ENCODE data around the gene SBNO2.

SBNO2 gene

DNA sequence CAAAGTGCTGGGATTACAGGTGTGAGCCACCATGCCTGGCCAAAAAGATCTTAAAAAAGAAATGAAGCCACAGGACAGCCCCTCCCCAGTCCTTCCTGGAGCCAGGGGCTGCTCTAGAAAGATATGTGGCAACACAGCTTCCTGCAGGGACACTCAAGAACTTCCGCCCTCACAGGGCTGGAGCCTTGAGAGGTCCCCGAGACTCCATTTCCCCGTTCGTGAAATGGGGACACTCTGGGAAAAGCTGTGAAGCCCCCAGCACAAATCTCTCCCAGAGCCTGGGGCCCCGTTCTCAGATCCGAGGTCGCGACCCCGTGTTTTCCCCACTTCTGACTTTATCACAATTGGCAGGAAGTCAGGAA, 72.8 kb downstream of the SBNO2 start:
- Histone ChIP-seq H3K4me1 (ENCODE audit: insufficient read depth, insufficient read length) (peaks cover 17% of the 10 kb centered on the region), H3K4me3 (ENCODE audit: insufficient read length, low read depth) (no peak overlapping the region), H3K36me3 (ENCODE audit: insufficient read depth, insufficient read length, low read length) (peaks cover 14% of the 10 kb centered on the region), H3K9me3 (ENCODE audit: insufficient read depth, low read length) (no peaks in the 10 kb centered on the region), H3K9ac (ENCODE audit: insufficient read length, low read depth) (peak overlapping the region; percentile 59), H3K27me3 (ENCODE audit: insufficient read depth, insufficient read length) (no peaks in the 10 kb centered on the region)
- DNase-seq (ENCODE audit: low read depth, low spot score) = no peak
- TF ChIP-seq SUZ12 (IDR thresholded peaks at IDR 0.05; ENCODE audit: extremely low read depth, insufficient read depth, insufficient read length) (no peak), YY1 (IDR thresholded peaks at IDR 0.05; ENCODE audit: insufficient read depth, insufficient read length) (no peak), ZNF274 (IDR thresholded peaks at IDR 0.05; ENCODE audit: low read depth, low read length) (no peak)

DNA sequence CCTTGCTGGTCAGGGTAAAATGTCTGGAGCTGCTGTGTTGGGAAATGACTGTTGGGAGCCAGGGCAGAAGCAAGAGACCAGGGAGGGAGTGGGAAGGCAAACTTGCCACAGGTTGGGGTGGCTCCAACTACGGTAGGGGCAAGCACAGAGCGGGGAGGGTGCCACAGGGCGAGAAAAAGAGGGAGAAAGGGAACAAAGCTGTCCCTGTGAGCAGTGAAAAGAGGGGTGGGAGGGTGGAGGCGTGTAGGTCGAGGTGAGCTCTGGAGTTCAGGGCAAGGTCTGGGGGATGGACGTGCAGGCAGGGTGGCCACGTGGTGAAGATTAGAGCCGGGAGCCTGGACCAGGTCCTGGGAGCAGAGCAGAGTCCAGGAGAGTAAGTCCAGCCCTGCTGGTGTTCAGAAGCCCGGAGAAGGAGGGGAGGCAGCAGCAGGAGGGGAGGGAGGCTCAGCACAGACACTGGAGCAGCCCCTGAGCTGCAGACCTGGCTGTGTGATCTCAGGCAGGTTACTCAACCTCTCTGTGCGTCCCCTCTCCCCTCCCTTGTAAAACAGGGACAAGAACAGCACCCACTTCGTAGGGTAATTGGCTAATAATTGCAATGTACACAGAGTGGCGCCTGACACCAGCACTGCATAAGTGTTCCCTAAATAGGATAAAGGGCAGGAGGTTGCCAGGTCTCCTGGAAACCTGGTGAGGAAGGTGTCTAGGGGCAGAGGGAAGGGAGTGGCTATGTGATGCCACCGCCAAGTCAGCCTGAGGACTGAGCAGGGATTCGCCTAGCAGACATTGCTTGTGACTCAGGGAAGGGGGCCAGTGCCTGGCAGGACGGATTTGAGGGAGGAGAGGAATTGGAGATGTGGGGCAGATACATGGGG, 75.7 kb downstream of the SBNO2 start:
- no peak overlapping the region for H3K9ac ChIP-seq (ENCODE audit: insufficient read length, low read depth)
- H3K9me3 ChIP-seq (ENCODE audit: insufficient read depth, low read length) = no peaks in the 10 kb centered on the region
- no peak overlapping the region for H3K4me3 ChIP-seq (ENCODE audit: insufficient read length, low read depth)
- H3K4me1 ChIP-seq (ENCODE audit: insufficient read depth, insufficient read length) = peaks cover 18% of the 10 kb centered on the region
- TF ChIP-seq YY1 (IDR thresholded peaks at IDR 0.05; ENCODE audit: insufficient read depth, insufficient read length) = no peak
- no peak for TF ChIP-seq ZNF274 (IDR thresholded peaks at IDR 0.05; ENCODE audit: low read depth, low read length)
- TF ChIP-seq SUZ12 (IDR thresholded peaks at IDR 0.05; ENCODE audit: extremely low read depth, insufficient read depth, insufficient read length) = no peak
- DNase-seq (ENCODE audit: low read depth, low spot score) = no peak
- peaks cover 9% of the 10 kb centered on the region for H3K36me3 ChIP-seq (ENCODE audit: insufficient read depth, insufficient read length, low read length)
- no peaks in the 10 kb centered on the region for H3K27me3 ChIP-seq (ENCODE audit: insufficient read depth, insufficient read length)

DNA sequence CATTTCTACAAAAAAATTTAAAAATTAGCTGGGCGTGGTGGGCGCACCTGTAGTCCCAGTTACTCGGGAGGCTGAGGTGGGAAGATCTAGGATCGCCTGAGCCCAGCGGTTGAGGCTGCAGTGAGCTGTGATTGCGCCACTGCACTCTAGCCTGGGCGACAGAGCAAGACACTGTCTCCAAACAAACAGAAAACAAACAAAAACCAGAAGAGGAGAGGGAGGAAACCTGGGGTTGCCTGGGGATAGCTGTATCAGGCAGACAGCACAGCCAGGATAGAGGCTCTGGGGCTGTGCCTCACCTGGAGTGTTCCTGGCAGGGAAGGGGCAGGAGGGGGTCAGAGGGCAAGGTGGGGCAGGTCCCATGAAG, 76.3 kb downstream of the SBNO2 start:
- DNase-seq (ENCODE audit: low read depth, low spot score) = no peak
- H3K36me3 ChIP-seq (ENCODE audit: insufficient read depth, insufficient read length, low read length) = peaks cover 14% of the 10 kb centered on the region
- no peaks in the 10 kb centered on the region for H3K27me3 ChIP-seq (ENCODE audit: insufficient read depth, insufficient read length)
- peaks cover 19% of the 10 kb centered on the region for H3K4me1 ChIP-seq (ENCODE audit: insufficient read depth, insufficient read length)
- H3K9me3 ChIP-seq (ENCODE audit: insufficient read depth, low read length) = no peaks in the 10 kb centered on the region
- no peak for TF ChIP-seq YY1 (IDR thresholded peaks at IDR 0.05; ENCODE audit: insufficient read depth, insufficient read length)
- no peak for TF ChIP-seq ZNF274 (IDR thresholded peaks at IDR 0.05; ENCODE audit: low read depth, low read length)
- no peak for TF ChIP-seq SUZ12 (IDR thresholded peaks at IDR 0.05; ENCODE audit: extremely low read depth, insufficient read depth, insufficient read length)
- H3K9ac ChIP-seq (ENCODE audit: insufficient read length, low read depth) = no peak overlapping the region
- H3K4me3 ChIP-seq (ENCODE audit: insufficient read length, low read depth) = no peak overlapping the region

GRCh38 chr19:1094978-1095701, 78.9 kb downstream of the SBNO2 start, which contains the start of gene POLR2E:
TSS of gene POLR2E (minus strand) at chr19:1095375. CDS start at chr19:1095315, 60 bp downstream.
- peak within 1 kb of the TSS; percentile 87 for H3K4me3 ChIP-seq (ENCODE audit: insufficient read length, low read depth)
- peak within 1 kb of the TSS; percentile 98 for H3K9ac ChIP-seq (ENCODE audit: insufficient read length, low read depth)
- H3K4me1 ChIP-seq (ENCODE audit: insufficient read depth, insufficient read length) = peaks cover 19% of the 10 kb centered on the region
- no peaks in the 10 kb centered on the region for H3K27me3 ChIP-seq (ENCODE audit: insufficient read depth, insufficient read length)
- no peaks in the 10 kb centered on the region for H3K9me3 ChIP-seq (ENCODE audit: insufficient read depth, low read length)
- H3K36me3 ChIP-seq (ENCODE audit: insufficient read depth, insufficient read length, low read length) = peaks cover 36% of the 10 kb centered on the region
- TF ChIP-seq YY1 (IDR thresholded peaks at IDR 0.05; ENCODE audit: insufficient read depth, insufficient read length) = no peak
- TF ChIP-seq SUZ12 (IDR thresholded peaks at IDR 0.05; ENCODE audit: extremely low read depth, insufficient read depth, insufficient read length) = no peak
- TF ChIP-seq ZNF274 (IDR thresholded peaks at IDR 0.05; ENCODE audit: low read depth, low read length) = no peak
- DNase-seq (ENCODE audit: low read depth, low spot score) = peak; percentile 97

- TF ChIP-seq SUZ12 (IDR thresholded peaks at IDR 0.05; ENCODE audit: extremely low read depth, insufficient read depth, insufficient read length) (no peak), ZNF274 (IDR thresholded peaks at IDR 0.05; ENCODE audit: low read depth, low read length) (no peak), YY1 (IDR thresholded peaks at IDR 0.05; ENCODE audit: insufficient read depth, insufficient read length) (no peak)
- no peak for DNase-seq (ENCODE audit: low read depth, low spot score)
- H3K4me1 ChIP-seq (ENCODE audit: insufficient read depth, insufficient read length) = peaks cover 19% of the 10 kb centered on the region
These were observed 79.5 kb downstream of the SBNO2 start for GRCh38 chr19:1094655-1094977.

DNA sequence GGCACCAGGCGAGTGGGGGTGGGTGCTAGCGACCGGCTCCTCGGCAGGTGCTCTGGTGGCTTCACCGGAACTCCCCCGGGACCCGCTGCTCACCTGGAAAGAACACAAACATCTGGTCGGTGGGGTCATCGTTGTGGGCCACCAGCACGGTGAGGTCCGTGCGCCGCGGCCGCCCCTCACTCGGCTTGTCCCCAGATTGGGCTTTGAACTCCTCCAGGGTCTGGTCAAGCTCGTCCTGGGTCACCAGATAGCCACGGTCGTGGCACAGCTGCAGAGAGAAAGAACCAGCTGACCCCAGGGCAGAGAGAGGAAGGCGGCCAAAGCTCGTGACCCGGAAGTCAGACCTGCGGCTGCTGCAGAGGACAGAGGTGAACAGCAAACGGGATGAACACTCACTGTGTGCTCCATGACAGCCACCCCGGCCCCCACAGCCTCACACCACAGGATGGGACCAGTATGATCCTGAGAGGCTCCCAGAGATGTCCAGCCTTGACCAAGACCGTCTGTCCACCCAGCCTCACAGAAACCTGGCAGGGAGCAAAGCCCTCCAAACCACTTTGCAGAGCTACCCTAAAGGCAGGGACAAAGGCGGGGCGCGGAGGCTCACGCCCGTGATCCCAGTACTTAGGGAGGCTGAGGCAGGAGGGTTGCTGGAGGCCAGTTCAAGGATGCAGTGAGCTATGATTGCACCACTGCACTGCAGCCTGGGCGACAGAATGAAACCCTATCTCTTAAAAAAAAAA, 80.1 kb downstream of the SBNO2 start:
- Histone ChIP-seq H3K4me1 (ENCODE audit: insufficient read depth, insufficient read length) (peaks cover 20% of the 10 kb centered on the region), H3K9ac (ENCODE audit: insufficient read length, low read depth) (peak overlapping the region; percentile 98), H3K4me3 (ENCODE audit: insufficient read length, low read depth) (peak overlapping the region; percentile 87), H3K9me3 (ENCODE audit: insufficient read depth, low read length) (no peaks in the 10 kb centered on the region), H3K27me3 (ENCODE audit: insufficient read depth, insufficient read length) (no peaks in the 10 kb centered on the region), H3K36me3 (ENCODE audit: insufficient read depth, insufficient read length, low read length) (peaks cover 43% of the 10 kb centered on the region)
- TF ChIP-seq SUZ12 (IDR thresholded peaks at IDR 0.05; ENCODE audit: extremely low read depth, insufficient read depth, insufficient read length) (no peak), ZNF274 (IDR thresholded peaks at IDR 0.05; ENCODE audit: low read depth, low read length) (no peak), YY1 (IDR thresholded peaks at IDR 0.05; ENCODE audit: insufficient read depth, insufficient read length) (no peak)
- no peak for DNase-seq (ENCODE audit: low read depth, low spot score)

More at GRCh38 chr19:1094655-1094977, 79.5 kb downstream of the SBNO2 start:
- Histone ChIP-seq H3K36me3 (ENCODE audit: insufficient read depth, insufficient read length, low read length) (peaks cover 37% of the 10 kb centered on the region), H3K9me3 (ENCODE audit: insufficient read depth, low read length) (no peaks in the 10 kb centered on the region), H3K4me3 (ENCODE audit: insufficient read length, low read depth) (peak overlapping the region; percentile 87), H3K27me3 (ENCODE audit: insufficient read depth, insufficient read length) (no peaks in the 10 kb centered on the region), H3K9ac (ENCODE audit: insufficient read length, low read depth) (peak overlapping the region; percentile 98)

Measured in NT2/D1 (cell line).